Esophagus muscularis mucosa (tissue), 4 donors: ENCODE data around the gene NRXN3.

Experiments
- EP300 ChIP-seq: sonication (generic); formaldehyde crosslinking; IDR thresholded peaks from one replicate; pipeline ENCODE4 v1.6.1; 2017; ENCODE audit warnings: antibody characterized with exemption
- POLR2A ChIP-seq: fragments of 450-650 bp; IDR thresholded peaks from one replicate; pipeline ENCODE4 v1.6.1; 2017; ENCODE audit warnings: antibody characterized with exemption, moderate library complexity, mild to moderate bottlenecking, low read depth
- POLR2AphosphoS5 ChIP-seq, 2 donors: sonication (generic); formaldehyde crosslinking; IDR thresholded peaks; one replicate each; pipeline ENCODE4 v1.6.1; 2017; ENCODE audit warnings: antibody characterized with exemption in 2 of 2
- TF ChIP-seq, protein P1 (sequence below), 3 experiments: fragments of 200-600 bp in 2 of 3; fragments of 450-650 bp in 1 of 3; sonication (generic) in 2 of 3; IDR thresholded peaks; one replicate each; pipeline ENCODE4 v1.5.1; 2017 to 2019; ENCODE audit warnings: antibody characterized with exemption in 3 of 3, mild to moderate bottlenecking in 2 of 3, moderate library complexity in 1 of 3

DNA sequence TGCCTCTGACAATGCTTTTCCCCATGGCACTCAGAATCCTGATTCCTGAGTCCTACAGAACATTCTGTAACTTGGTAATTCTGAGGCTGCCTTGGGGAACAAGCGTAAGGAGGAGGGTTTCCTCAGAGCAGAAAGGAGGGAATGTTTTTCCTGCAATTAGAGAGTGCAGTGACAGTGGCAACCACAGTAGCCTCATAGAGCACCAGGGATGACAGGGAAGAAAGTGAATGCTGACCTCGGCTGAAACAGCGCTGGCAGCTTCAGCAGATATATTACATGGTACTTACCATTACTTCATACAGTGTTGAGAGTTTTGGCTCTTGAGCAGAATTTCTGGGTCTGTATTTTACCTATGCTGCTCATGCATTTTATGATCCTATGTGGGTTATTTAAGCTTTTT lies 757.1 kb downstream of the NRXN3 start:
- TF ChIP-seq, protein P1, sequence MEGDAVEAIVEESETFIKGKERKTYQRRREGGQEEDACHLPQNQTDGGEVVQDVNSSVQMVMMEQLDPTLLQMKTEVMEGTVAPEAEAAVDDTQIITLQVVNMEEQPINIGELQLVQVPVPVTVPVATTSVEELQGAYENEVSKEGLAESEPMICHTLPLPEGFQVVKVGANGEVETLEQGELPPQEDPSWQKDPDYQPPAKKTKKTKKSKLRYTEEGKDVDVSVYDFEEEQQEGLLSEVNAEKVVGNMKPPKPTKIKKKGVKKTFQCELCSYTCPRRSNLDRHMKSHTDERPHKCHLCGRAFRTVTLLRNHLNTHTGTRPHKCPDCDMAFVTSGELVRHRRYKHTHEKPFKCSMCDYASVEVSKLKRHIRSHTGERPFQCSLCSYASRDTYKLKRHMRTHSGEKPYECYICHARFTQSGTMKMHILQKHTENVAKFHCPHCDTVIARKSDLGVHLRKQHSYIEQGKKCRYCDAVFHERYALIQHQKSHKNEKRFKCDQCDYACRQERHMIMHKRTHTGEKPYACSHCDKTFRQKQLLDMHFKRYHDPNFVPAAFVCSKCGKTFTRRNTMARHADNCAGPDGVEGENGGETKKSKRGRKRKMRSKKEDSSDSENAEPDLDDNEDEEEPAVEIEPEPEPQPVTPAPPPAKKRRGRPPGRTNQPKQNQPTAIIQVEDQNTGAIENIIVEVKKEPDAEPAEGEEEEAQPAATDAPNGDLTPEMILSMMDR (IDR thresholded peaks at IDR 0.05), result no peak
- TF ChIP-seq POLR2A, result no peak
- TF ChIP-seq EP300, result no peak
- TF ChIP-seq POLR2AphosphoS5 (IDR thresholded peaks at IDR 0.05), result no peak
